ENCODE results near the gene LRRK1.

DNA sequence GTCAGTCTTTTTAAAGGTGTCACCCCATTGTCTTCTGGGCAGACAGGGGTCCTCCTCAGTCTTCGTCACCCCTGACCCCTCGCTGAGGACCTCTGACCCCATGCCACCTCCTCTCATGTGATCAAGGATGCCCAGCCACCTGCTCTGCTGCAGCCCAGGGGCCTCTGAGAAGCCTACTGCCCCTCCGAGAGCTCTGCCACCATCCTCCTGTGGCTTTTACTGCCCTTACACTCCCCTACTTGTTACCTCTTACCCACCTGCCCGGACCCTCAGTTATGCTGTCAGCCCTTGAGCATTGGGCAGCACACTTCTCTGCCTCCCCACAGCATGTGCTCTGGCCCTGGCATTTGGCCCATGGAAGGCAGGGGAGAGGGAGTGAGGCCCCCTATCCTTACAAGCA is 123.2 kb downstream of the LRRK1 start:
- TF ChIP-seq HES4 (CRISPR knock-in tag; IDR thresholded peaks at IDR 0.05; ENCODE audit: borderline replicate concordance) (no peak), TAF15 (IDR thresholded peaks at IDR 0.05; ENCODE audit: low read depth, low read length, poor library complexity, severe bottlenecking) (no peak), ZNF7 (CRISPR knock-in tag; IDR thresholded peaks at IDR 0.05) (no peak)
